ENCODE data around the gene USP6NL.

USP6NL gene

DNA sequence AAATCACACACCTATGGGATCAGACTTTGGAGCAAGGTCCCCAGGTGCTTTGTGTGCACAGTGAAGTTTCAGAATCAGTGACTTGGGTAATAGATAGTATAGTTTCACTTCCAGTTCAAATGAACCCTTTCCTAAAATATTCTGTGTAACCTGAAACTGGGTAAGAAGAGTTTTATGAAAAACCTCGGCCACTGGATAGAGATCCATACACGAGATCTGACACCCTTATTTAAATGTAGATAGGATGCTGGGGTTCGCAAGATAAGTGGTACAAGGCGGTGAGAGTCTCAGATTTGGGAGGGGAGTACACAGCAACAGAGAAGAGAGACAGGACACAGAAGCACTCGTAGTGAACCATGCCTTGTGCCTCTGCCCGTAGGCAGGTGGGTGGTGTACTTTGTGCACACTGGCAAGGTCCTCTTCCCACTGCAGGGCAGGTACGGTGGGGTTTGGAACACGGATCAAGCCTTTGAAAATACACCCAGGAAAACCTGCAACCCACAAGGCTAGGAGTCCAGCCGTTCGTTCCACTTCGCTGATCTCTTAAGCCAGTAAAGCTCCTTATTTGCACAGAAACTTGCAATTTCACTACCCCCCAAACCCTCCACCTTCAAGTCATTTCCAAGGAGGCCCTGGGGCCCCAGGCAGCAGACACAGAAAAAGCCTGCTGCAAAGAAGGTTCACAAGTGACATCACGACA, 162.8 kb downstream of the USP6NL start:
- H3K4me2 ChIP-seq (ENCODE audit: insufficient read depth, low read length): no peak overlapping the region
- H3K9ac ChIP-seq (ENCODE audit: low read depth, low read length): no peak overlapping the region
- H4K20me1 ChIP-seq (ENCODE audit: insufficient read depth, low read length): no peaks in the 10 kb centered on the region
- ATAC-seq (ENCODE audit: insufficient read depth, low read depth) (no peak), DNase-seq (no peak)
- no peaks in the 10 kb centered on the region for H3K79me2 ChIP-seq (ENCODE audit: insufficient read depth, low read length)
- H3K27me3 ChIP-seq (ENCODE audit: insufficient read depth, low read length, poor library complexity): no peaks in the 10 kb centered on the region
- no peak for TF ChIP-seq EZH2 (IDR thresholded peaks at IDR 0.05; ENCODE audit: borderline replicate concordance, low read depth, low read length, severe bottlenecking)
- TF ChIP-seq, protein P1, sequence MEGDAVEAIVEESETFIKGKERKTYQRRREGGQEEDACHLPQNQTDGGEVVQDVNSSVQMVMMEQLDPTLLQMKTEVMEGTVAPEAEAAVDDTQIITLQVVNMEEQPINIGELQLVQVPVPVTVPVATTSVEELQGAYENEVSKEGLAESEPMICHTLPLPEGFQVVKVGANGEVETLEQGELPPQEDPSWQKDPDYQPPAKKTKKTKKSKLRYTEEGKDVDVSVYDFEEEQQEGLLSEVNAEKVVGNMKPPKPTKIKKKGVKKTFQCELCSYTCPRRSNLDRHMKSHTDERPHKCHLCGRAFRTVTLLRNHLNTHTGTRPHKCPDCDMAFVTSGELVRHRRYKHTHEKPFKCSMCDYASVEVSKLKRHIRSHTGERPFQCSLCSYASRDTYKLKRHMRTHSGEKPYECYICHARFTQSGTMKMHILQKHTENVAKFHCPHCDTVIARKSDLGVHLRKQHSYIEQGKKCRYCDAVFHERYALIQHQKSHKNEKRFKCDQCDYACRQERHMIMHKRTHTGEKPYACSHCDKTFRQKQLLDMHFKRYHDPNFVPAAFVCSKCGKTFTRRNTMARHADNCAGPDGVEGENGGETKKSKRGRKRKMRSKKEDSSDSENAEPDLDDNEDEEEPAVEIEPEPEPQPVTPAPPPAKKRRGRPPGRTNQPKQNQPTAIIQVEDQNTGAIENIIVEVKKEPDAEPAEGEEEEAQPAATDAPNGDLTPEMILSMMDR (IDR thresholded peaks at IDR 0.05; ENCODE audit: borderline replicate concordance, extremely low read depth, low read length, poor library complexity, severe bottlenecking): no peak
- no peaks in the 10 kb centered on the region for H3K36me3 ChIP-seq (ENCODE audit: insufficient read depth, low read length)
- no peak overlapping the region for H3K4me3 ChIP-seq (ENCODE audit: low read depth in 1 of 2, low read length in 2 of 2)
- no peaks in the 10 kb centered on the region for H3K9me3 ChIP-seq (ENCODE audit: insufficient read depth, low read length, severe bottlenecking)
- H3K4me1 ChIP-seq (ENCODE audit: insufficient read depth, low read length): no peaks in the 10 kb centered on the region
- no peak overlapping the region for H2AFZ ChIP-seq (ENCODE audit: low read depth, low read length)
- H3K27ac ChIP-seq (ENCODE audit: low read length): no peak overlapping the region

DNA sequence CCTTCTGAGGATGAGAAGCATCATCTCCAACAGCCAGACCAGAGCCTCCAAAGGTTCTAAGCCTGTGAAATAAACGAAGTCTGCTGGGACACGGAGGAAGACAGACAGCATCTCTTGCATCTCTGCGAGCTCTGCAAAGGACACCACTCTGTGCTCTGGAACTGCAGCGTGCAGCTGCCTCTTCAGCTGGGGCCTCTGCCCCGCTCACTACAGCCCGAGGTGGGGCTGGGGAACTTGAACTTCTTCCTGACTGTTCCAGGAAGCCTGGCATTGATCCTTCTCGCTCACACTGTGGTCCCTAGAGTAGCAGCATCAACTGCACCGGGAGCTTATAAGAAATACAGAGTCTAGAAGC, 163.3 kb downstream of the USP6NL start:
- ATAC-seq (ENCODE audit: insufficient read depth, low read depth) (peak; percentile 33; the same call in 1 of the 3 replicates), DNase-seq (no peak)
- no peak overlapping the region for H3K4me2 ChIP-seq (ENCODE audit: insufficient read depth, low read length)
- H3K27me3 ChIP-seq (ENCODE audit: insufficient read depth, low read length, poor library complexity): no peaks in the 10 kb centered on the region
- no peak overlapping the region for H3K9ac ChIP-seq (ENCODE audit: low read depth, low read length)
- H3K4me1 ChIP-seq (ENCODE audit: insufficient read depth, low read length): no peaks in the 10 kb centered on the region
- no peaks in the 10 kb centered on the region for H3K36me3 ChIP-seq (ENCODE audit: insufficient read depth, low read length)
- H3K27ac ChIP-seq (ENCODE audit: low read length): no peak overlapping the region
- no peak overlapping the region for H2AFZ ChIP-seq (ENCODE audit: low read depth, low read length)
- no peak overlapping the region for H3K4me3 ChIP-seq (ENCODE audit: low read depth in 1 of 2, low read length in 2 of 2)
- H3K79me2 ChIP-seq (ENCODE audit: insufficient read depth, low read length): no peaks in the 10 kb centered on the region
- no peaks in the 10 kb centered on the region for H4K20me1 ChIP-seq (ENCODE audit: insufficient read depth, low read length)
- H3K9me3 ChIP-seq (ENCODE audit: insufficient read depth, low read length, severe bottlenecking): no peaks in the 10 kb centered on the region
- no peak for TF ChIP-seq EZH2 (IDR thresholded peaks at IDR 0.05; ENCODE audit: borderline replicate concordance, low read depth, low read length, severe bottlenecking)
- TF ChIP-seq, protein P1 (IDR thresholded peaks at IDR 0.05; ENCODE audit: borderline replicate concordance, extremely low read depth, low read length, poor library complexity, severe bottlenecking): no peak

DNA sequence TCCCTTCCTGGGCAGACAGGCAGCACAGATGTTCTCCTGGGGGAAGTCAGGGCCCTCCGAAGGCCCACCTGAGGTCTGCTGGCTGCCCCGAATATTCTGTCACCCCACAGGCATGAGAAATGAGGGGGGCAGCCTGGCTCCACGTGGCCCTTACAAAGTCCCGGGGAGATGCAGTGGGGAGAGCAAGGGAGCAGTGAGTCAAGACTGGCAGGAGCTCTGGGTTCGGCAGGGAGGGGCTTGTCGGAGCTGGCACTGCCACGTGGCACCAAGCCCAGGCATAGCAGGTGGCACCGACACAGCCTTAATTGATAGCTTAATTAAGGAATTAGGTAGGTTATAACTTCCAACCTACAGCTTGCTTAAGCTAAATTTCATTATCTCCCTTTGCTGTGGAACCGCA, 163.9 kb downstream of the USP6NL start:
- H4K20me1 ChIP-seq (ENCODE audit: insufficient read depth, low read length): no peaks in the 10 kb centered on the region
- no peaks in the 10 kb centered on the region for H3K36me3 ChIP-seq (ENCODE audit: insufficient read depth, low read length)
- no peaks in the 10 kb centered on the region for H3K9me3 ChIP-seq (ENCODE audit: insufficient read depth, low read length, severe bottlenecking)
- ATAC-seq (ENCODE audit: insufficient read depth, low read depth) (no peak), DNase-seq (no peak)
- no peaks in the 10 kb centered on the region for H3K4me1 ChIP-seq (ENCODE audit: insufficient read depth, low read length)
- H3K27me3 ChIP-seq (ENCODE audit: insufficient read depth, low read length, poor library complexity): no peaks in the 10 kb centered on the region
- no peak overlapping the region for H3K4me3 ChIP-seq (ENCODE audit: low read depth in 1 of 2, low read length in 2 of 2)
- no peak overlapping the region for H3K27ac ChIP-seq (ENCODE audit: low read length)
- TF ChIP-seq, protein P1 (IDR thresholded peaks at IDR 0.05; ENCODE audit: borderline replicate concordance, extremely low read depth, low read length, poor library complexity, severe bottlenecking): no peak
- TF ChIP-seq EZH2 (IDR thresholded peaks at IDR 0.05; ENCODE audit: borderline replicate concordance, low read depth, low read length, severe bottlenecking): no peak
- no peaks in the 10 kb centered on the region for H3K79me2 ChIP-seq (ENCODE audit: insufficient read depth, low read length)
- no peak overlapping the region for H3K4me2 ChIP-seq (ENCODE audit: insufficient read depth, low read length)
- H3K9ac ChIP-seq (ENCODE audit: low read depth, low read length): no peak overlapping the region
- H2AFZ ChIP-seq (ENCODE audit: low read depth, low read length): no peak overlapping the region

All from DND-41 (cell line).